Measurements from ENCODE around the gene RPL13A.

Gene RPL13A

DNA sequence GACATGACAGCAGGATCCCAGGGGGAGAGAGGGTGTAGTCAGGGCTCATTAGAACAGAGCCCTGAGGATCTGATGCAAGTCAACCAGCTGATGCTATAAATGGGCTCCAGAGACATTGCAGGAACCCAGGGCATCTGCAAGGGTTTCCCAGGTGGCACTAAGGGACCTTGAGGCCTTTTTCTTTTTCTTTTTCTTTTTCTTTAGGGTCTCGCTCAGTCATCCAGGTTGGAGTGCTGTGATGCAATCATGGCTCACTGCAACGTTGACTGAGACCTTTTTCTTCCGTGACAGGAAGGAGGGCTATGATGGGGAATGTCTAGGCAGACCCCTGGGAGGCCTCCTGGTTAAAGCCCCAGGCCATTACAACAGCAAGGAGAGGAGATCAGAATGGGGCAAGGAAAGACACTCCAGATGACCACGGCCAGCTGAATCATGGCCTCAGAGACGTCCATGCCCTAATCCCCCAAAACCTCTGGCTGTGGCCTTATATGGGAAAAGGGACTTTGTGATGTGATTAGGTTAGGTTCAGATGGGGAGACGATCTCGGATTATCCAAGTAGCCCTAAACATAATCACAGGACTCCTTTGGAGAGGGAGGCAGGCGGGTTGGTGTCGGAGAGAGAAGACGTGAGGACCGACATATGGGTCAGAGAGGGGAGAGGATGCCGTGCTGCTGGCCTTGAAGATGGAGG lies 20.5 kb downstream of the RPL13A start:
- DNase-seq, result no peak

DNA sequence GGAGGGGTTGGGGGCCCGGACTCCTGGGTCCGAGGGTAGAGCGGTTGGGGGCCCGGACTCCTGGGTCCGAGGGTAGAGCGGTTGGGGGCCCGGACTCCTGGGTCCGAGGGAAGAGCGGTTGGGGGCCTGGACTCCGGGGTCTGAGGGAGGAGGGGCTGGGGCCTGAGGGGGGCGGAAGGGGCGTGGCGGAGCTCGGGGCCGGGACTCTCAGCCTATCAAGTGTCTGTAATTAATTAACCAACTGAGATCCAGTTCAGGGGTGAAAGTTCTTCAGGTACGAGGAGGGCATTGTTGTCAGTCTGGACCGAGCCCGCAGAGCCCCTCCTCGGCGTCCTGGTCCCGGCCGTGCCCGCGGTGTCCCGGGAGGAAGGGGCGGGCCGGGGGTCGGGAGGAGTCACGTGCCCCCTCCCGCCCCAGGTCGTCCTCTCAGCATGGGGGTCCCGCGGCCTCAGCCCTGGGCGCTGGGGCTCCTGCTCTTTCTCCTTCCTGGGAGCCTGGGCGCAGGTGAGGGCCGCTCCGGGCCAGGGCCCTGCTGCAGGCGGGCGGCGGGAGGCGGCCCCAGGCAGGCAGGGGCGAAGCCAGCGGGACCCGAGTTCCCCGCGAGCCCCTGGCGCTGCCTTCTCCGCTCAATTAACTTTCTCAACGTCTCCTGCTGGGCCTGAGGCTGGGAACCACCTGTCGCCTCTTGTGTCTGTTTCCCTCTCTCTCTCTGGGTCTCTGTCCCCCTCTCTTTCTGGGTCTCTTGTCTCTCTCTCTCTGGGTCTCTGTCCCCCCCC lies 25.8 kb downstream of the RPL13A start:
- no peak for DNase-seq

DNA sequence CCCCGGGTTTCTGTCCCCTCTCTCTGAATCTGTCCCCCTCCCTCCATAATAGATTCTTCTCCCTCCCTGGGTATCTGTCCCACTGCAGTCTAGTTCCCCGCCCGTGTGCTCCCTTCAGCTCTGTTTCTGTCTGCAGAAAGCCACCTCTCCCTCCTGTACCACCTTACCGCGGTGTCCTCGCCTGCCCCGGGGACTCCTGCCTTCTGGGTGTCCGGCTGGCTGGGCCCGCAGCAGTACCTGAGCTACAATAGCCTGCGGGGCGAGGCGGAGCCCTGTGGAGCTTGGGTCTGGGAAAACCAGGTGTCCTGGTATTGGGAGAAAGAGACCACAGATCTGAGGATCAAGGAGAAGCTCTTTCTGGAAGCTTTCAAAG lies 26.3 kb downstream of the RPL13A start:
- DNase-seq, result no peak

DNA sequence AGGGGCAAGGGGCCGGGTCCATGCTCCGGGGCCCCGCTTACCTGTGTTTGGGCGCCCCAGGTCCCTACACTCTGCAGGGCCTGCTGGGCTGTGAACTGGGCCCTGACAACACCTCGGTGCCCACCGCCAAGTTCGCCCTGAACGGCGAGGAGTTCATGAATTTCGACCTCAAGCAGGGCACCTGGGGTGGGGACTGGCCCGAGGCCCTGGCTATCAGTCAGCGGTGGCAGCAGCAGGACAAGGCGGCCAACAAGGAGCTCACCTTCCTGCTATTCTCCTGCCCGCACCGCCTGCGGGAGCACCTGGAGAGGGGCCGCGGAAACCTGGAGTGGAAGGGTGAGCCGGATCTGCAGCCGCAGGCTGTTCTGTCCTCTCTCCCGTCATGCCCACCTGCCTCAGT lies 26.7 kb downstream of the RPL13A start:
- no peak for DNase-seq

DNA sequence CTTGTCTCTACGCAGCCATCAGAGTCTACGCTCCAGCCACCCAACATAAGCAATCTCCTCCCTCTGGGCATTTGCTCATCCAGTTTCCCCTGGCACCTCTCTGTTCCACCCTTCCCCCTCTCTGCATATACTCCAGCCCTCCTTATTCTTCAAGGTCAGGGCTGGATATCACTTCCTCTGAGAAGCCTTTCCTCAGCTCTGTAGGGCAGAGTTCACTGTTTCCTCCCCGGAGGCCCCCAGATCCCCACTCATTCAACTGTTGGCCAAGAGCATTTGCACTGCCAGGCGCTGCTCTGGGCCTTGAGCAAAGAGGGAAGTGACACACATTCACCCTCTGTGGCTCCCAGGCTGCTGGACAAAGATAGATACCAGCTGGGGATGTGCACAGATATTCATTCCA lies 28.4 kb downstream of the RPL13A start:
- DNase-seq, result no peak

DNA sequence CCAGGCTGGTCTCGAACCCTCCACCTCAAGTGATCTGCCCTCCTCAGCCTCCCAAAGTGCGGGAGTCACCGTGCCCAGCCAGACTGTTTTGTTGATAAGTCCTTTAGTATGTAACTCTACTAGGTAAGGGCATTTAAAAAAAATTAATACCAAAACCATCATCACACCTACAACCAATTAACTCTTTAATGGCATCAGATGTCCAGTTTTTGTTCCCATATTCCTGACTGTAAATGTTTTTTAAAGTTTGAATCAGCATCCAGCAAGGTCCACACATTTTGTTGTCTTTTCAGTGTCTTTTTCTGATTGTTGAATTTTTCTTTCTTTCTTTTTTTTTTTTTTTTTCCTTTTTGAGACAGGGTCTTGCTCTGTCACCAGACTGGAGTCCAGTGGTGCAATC lies 30.6 kb downstream of the RPL13A start:
- no peak for DNase-seq

DNA sequence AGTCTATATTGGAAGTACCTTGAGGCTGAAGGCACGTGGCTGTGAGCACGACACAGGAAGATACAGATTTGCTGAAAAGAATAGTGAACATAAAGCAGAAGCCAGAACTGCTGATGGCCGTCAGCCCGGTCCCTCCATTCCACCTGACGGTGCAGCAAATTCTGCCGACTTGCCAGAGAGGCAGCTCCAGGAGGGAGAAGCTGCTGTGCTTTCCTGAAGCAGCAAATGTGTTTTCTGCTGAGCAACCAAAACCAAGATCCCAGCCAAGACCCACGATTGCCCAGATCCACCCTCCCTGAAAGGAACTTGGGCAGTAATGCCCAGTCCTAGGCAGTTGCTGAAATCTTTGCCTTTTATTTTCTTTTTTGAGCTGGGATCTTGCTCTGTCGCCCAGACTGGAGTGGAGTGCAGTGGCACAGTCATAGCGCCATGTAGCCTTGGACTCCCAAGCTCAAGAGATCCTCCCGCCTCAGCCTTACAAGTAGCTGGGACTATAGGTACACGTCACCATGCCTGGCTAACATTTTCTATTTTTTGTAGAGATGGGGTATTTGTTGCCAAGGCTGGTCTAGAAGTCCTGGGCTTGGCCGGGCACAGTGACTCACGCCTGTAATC lies 33.4 kb downstream of the RPL13A start:
- no peak for DNase-seq

DNA sequence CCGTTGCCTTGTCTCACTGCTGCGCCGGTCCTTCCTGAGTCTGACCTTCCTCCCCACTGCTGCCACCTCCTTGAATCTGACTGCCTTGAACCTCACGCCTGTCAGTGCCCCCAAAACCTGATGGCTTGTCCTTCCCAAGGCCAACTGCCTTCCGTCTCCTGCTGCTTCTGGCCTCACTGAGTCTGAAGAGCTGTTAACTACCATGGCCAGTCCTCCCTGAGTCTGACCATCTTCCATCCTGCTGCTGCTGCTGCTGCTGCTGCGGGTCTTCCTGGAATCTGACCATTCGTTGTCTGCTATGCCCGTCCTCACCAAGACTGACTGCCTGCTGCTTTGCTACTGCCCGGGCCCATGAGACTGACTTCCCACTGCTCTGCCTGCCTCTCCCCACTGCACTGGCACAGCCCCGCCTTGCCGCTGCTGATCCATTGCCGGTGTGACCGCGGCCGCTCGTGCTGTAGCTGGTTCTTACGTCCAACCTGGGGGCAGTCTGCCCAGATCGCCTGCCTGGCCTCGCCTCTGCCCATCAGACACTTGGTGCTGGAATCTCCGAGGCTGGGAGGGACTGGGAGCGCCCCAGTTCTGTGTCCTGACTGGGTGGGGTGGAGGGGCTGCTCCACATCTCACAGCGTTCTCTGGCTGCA lies 37.5 kb downstream of the RPL13A start:
- no peak for DNase-seq

DNA sequence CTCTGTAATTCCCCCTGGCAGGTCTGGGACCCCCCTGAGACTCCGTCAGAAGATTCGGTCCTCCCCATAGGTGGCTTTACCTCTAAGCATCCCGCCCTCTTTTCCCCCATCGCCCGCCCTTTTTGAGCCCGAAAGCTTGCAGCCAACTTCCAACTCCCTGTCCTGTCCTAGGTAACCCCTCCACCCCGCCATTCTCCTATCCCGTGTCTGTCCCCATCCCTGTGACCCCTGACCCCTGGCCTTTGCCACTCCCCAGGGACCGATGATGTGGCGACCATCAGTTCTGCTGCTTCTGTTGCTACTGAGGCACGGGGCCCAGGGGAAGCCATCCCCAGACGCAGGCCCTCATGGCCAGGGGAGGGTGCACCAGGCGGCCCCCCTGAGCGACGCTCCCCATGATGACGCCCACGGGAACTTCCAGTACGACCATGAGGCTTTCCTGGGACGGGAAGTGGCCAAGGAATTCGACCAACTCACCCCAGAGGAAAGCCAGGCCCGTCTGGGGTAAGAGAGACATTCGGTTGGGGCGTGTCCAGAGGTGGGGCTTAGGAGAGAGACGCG lies 40.9 kb downstream of the RPL13A start:
- DNase-seq, result peak; percentile 72

DNA sequence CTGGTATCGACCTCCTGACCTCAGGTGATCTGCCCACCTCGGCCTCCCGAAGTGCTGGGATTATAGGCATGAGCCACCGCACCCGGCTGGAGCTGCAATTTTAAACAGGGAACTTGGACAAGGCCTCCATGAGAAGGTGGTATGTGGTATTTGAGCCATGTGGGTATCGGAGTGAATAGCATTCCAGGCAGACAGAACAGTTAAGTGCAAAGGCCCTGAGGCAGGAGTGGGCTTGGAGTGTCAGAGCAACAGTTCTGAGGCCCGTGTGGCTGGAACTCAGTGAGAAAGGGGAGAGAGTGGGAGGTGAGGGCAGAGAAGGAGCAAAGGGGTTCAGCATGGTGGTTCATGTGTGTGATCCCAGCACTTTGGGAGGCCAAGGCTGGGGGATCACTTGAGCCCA lies 43.3 kb downstream of the RPL13A start:
- DNase-seq, result no peak

DNA sequence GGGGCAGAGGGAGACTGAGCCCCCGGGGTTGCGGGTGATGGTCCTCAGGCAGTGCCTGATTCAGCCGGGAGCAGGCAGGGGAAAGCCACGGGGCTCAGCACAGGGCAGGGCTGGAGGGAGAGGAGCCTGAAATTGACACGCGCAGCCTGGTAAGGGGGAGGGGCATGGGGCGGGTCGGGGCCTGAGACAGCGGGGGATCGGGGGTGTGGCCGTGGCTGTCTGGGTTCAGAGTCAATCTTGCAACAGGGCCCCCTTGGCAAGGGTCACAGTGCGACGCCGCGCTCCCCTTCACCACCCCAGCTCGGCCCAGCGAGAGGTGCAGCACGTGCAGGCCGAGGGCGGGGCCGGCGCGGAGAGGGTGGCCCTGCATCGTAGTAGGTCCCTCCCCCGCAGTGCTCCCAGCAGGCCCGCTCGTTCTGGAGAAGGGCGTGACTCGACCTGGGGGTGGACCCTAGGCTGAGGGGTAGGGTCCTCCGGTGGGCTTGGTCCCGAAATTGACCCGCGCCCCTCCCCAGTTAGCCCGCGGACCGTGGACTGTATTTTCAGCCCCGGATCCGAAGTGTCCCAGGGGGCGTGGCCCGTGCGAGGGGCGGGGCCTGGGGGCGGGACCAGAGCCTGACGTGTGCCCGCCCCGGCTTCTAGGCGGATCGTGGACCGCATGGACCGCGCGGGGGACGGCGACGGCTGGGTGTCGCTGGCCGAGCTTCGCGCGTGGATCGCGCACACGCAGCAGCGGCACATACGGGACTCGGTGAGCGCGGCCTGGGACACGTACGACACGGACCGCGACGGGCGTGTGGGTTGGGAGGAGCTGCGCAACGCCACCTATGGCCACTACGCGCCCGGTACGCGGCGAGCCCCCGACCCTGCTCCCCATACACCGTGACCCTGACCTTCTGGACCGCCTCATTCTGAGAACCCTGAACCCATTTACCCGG lies 46.4 kb downstream of the RPL13A start:
- peak; percentile 66 for DNase-seq

DNA sequence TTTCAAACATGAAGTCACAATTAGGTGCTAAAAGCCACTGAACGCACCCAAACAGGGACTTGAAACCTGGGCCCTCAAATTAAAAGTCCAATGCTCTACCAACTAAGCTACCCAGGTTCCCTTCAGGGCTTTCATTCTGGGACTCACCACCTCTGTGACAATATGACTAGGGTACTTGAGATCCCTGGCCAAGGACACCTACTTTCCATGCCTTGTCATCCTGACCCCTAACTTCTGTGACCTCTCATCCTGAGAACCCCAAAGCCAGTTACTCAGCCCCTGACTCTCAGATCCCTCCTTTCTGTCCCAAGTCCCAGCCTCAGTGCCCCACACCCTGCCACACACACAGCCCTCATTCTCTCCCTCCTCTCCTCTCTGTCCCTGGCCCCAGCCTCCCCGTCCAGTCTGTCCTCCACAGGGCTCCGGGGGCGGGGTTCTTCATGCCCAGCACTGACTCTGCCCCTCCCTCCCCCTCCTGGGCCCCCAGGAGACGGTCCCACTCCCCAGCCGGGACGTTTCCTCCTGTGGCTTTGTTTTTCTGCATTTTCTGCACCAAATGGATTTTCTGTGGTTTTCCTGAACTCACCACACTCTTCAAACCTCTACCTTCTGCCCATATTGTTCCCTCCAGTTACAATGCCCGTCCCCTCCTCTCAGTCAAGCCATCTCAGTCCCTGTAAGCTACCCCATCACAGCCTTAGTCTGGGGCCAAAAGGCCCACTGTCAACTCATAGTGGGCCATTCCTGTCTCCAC lies 47.4 kb downstream of the RPL13A start:
- no peak for DNase-seq

DNA sequence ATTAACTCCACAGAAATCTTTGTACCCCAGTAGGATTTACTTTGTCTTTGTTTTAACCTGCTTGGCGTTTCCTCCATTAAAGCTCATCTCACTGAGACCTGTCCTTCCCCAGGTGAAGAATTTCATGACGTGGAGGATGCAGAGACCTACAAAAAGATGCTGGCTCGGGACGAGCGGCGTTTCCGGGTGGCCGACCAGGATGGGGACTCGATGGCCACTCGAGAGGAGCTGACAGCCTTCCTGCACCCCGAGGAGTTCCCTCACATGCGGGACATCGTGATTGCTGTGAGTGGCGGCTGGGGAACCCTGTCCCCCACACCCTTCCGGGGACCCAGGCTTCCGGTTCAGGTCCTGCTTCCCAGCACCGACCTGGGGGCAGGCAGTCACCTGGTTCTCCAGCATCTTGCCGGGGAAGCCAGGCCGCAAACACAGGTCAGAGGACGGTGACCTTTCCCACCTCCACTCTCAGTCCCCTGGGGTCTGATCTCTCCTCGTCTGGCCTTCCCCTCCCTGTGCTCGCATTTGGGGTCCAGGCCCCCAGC lies 49.6 kb downstream of the RPL13A start:
- no peak for DNase-seq

DNA sequence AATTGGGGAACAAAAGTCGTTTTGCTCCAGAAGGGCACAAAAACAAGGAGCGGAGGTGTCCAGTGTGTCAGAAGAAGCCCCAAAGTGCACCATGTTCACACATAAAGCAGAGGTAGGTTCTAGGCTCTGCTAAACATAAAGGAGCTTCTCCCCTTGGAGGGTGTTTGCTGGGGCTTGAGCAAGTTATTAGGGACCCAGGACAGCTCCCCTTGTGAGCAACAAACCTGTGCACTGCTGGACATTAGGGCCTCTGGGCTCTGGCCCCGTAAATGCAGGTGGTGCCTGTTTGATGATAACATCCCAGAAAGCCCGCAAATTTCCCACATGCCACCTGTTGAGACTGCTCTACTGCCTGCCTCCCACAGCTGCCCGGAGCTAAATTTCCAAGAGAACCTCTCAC lies 51.2 kb downstream of the RPL13A start:
- DNase-seq, result no peak

DNA sequence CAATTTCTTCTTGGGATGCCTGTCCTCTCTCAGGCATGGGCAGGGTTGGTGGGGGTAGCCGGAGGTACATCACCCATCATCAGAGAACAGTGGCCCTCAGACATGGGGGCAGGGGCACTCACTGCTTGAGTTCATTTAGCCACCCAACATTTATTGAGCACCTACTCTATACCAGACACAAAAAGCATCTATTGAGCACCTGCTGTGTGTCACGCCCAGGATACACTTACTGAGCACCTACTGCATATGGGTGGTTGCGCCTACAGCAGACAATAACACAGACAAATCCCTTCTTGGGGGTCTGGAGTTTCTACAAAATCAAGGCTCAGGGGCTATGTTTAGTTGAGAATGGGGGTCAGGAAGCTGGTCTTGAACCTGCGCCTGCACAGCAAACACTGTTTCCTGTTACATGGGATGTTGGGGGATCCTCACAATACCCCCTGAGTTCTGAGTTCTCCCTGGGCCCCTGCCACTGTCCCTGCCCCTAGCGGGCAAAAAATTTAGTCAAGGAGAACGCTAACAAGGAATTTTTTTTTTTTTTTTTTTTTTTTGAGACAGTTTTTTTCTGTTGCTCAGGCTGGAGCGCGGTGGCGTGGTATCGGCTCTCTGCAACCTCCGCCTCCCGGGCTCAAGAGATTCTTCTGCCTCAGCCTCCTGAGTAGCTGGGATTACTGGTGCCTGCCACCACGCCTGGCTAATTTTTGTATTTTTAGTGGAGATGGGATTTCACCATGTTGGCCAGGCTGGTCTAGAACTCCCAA lies 52.0 kb downstream of the RPL13A start:
- no peak for DNase-seq
